HT-29 (cell line): ENCODE results near the gene TBR1. TPM values are rescaled to one million over a fixed set of nuclear protein-coding genes. Genes with fewer than 3 reads are reported as not detected.

ENCODE experiments used
- DNase-seq: peaks from one replicate; pipeline ENCODE4 v3.0.0-alpha.2; 2015; ENCODE audit warnings: low spot score
- small RNA-seq: library from RNA; depleted of rRNA; stranded (forward); fragments of <200 nt; gene quantifications from one replicate; pipeline ENCODE3, GENCODE V24; 2014
- total RNA-seq: library from RNA; depleted of rRNA; stranded (reverse); fragments of >200 nt; shearing (Covaris generic); gene quantifications from 2 replicates; pipeline ENCODE4 v1.2.3, GENCODE V29; 2014; rRNA removed

Gene TBR1
- total RNA-seq, 1 experiment from 2014 or later, result not detected

DNA sequence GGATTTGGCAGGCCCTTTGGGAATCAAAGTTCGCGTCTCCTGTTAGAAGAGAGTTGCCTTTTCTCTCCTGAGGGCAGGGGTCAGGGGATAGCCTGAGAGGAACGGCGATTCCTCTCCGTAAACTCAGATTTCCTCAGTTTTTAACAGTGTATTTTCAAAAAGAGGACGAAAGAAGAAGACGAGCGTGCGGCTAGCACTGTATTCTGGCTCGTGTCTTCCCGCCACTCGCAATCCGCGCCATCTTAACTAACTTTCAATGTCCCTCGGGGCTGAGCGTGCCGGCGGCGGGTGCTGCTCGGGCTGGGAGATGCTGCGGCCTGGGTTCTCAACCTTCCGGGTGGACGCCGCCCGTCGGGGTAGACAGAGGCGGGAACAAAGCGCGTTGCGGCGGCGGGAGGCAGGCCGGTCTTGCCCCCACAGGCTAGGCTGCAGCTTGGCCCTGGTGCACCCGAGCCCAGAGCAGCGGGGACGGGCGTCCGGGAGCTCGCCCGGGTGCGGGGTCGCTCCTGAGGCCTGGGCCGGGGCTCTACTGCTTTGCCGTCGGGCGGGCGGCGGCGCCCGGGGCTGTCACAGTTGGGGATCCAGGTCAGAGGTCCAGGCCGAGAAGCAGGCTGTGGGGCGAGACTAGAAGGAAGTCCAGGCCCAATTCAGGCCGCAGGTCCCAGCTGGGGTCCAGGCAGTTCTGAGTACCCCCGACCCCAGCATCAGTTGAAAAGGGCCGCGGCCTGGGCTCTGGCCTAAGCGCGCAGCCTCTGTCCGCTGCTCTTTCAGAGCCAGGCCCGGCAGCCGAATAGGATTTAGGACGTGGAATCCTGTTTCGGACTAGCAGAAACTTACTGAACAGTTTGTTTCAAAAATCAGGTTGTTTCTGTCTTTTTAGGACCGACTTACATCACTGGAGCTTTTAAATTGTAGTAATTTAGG lies 11.8 kb downstream of the TBR1 start:
- DNase-seq, result no peak

DNA sequence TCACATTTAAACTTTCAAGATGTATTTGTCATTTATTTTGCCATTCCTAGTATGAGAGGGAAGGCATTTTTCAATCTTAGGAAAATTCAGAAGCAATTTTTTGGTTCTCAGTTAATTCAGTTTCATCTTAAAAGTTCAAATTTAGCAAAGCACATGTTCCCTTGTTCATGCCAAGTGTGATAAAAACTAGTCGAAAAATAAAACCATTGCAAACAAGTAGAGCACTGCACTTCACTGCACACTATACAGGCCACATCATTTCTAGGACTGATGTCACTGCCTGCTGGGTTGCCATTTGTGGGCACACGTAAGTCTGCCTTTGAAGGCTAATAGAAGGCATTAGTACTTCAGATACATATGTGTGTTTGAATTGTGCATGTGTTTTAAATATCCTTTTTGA lies 14.3 kb downstream of the TBR1 start:
- DNase-seq, result no peak

DNA sequence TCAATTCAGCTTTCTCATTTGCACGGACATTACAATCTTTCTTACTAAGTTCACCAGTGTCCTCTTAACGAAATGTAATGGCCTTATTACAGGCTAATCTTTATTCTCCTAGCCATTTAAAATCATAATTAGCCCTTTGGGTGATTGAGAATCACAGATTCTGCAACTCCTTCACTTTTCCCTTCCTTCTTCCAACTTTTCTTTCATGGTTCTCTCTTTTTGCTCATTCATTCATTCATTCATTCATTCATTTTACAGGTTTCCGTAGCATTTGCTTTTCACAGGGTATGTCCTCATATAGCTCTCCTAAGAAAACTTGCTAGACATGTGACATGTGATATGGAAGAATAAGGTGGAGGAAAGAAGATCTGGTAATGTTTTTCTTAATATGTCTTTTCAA lies 16.0 kb downstream of the TBR1 start:
- no peak for DNase-seq

DNA sequence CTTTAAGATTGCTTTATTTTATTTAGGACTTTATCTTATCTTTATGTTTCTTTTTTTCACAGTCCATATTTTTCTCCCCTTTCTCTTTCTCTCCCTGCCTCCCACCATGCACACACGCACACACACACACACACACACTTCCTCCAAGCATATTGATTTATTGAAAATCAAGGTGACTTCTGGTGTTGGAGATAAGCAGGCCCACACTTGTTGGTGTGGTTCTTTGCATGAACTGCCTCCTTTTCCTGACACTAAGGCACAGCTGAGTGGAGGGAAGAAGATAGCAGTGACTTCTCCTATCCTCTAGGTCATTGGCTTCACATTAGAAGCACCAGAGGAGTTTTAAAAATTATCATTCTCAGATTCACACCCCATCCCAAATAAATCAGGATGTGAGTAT lies 18.0 kb downstream of the TBR1 start:
- no peak for DNase-seq

DNA sequence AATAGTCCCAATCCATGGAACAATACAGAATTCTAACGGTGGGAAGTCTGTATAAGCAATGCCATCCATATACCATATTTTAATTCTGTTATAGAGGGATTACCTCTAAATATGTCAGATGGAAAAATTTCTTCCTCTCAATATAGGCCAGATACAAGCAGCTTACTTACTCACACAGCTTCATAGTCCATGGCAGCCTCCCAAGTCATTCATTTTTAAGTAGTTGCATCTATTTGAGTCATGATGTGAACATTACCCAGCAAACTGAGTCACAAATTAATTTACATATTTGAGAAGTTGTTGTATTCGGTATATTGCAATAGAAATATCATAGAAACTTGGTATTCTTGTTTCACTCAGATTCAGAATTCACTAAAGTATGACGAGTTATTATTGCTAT lies 20.3 kb downstream of the TBR1 start:
- DNase-seq, result no peak

DNA sequence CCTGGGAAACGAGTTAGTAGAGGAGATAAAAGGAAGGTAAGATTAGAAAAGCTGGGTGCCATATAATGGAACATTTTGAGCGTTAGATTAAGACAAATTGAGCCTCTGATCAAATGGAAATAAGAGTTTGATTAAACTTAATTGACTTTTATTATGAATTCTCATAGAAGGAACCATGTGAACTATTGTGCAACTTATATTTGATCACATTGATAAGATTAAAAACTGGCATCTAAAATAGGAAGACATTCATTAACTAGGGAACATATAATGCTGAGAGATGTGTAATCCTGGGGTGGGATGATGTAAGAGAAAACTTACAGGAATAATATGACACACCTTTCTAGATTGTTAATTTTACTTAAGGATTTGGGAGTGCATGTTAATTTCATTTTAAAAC lies 22.5 kb downstream of the TBR1 start:
- DNase-seq, result no peak

DNA sequence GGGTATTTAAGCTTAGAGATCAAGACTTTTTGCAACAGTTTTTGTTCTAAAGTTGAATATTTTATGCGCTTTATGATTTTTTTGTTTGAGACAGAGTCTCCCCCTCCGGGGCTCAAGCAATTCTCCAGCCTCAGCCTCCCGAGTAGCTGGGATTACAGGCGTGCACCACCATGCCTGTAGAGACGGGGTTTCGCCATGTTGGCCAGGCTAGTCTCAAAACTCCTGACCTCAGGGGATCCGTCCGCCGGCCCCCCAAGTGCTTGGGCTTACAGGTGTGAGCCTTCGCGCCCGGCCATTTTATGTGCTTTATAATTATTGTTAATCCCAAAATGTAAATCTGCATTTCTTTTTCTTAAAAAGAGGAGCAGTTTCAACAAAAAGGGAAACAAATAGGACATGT lies 29.0 kb downstream of the TBR1 start:
- no peak for DNase-seq

DNA sequence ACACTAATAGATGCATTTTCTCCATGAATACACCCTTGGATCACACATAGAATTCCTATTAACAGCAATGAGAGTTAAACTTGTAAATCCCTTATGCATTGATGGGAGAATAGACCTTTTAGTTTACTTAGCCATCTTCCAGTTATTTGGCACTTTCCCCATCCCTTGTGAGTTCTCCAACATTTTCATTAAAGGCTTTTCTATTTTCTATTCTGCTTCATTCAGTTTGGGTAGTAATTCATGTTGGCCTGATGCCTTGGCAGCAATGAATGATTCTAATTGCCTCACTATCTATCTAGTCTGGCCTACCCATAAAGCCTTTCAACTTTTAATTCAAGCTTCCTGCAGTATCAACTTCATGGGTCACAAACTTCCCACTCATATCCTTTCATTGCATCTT lies 32.3 kb downstream of the TBR1 start:
- no peak for DNase-seq

DNA sequence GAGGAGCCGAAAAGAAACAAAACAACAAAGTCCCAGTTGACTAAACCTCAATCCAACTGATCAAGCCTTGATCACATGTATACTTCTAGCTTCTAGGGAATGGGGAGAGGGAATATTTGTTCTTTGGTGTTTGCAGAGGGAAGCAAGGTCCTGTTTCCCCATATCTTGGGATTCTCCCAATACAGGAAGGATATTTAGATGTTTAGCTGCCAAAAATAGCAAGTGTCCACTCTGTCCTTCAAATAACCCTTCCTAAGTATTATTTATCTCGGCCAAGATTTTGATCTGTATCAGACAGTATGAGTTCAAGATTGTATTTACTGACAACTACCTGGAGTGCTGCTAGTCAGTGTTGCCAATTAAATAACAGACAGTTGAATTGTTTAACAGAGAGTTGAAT lies 55.5 kb downstream of the TBR1 start:
- no peak for DNase-seq

DNA sequence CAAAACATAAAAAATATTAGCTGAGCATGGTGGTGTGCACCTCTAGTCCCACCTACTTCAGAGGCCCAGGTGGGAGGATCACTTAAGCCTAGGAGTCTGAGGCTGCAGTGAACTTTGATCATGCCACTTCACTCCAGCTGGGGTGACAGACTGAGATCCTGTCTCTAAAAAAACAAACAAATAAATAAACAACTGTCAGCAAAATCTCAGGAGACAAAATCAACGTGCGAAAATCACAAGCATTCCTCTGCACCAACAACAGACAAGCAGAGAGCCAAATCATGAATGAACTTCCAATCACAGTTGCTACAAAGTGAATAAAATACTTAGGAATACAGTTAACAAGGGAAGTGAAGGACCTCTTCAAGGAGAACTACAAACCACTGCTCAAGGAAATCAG lies 58.8 kb downstream of the TBR1 start:
- DNase-seq, result no peak

Small RNA genes lying within 50 kb of the gene (small RNA-seq; reads per million reads assigned to genes)
- not detected for gene RNA5SP108

Other genes starting within 250 kb of the TBR1 start
- gene PSMD14, start 107.9 kb upstream of the TBR1 start, total RNA-seq, result 49.5 and 53.8 TPM in 2 replicates
- gene SLC4A10, start 208.1 kb downstream of the TBR1 start, total RNA-seq, result not detected in 2 replicates